GM18517 (cell line): ENCODE measurements around the gene PRKN.

Source experiments
- ATAC-seq: cut with Tn5 transposase; IDR thresholded peaks from one replicate; pipeline ENCODE4 v1.9.1; 2021; ENCODE audit warnings: mild to moderate bottlenecking, moderate library complexity; ENCODE audit not compliant: unreplicated experiment

The PRKN gene

DNA sequence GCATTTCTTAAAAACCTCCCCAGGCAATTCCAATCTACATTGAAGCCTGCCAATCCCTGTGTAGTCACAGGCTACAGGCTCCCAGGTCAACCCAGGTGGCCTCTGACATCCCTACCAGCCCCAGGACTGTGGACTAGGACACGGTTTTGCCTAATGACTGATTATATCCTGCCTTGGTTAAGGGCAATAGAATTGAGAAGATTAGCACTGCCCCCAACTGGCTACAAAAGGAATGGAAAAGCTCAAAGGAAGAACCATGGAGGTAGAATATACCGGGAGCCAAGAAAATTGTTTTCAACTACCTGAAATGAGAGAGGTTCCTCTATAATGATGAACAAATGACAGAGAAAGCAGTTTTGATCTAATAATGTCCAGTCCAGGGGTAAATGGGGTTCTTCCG, 1032.6 kb downstream of the PRKN start:
- ATAC-seq: no peak

DNA sequence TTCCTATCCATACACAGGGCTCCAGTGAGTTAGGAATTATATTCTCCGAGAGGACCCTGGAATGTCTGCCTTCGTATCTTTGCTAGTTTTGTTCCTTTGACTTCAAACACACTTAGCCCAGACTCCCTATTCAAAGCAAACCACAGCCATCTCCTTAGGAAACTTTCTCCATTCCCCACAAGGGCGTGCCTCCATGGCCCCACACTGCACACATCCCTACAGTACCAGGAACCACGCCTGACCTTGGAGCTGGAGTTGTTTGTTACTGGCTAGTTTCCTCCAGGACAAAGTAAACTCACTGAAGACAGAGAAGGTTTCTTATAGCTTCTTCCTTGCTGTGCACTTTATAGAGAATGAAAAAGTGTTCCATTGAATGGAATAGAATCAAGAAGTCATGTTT, 1040.9 kb downstream of the PRKN start:
- ATAC-seq: no peak

DNA sequence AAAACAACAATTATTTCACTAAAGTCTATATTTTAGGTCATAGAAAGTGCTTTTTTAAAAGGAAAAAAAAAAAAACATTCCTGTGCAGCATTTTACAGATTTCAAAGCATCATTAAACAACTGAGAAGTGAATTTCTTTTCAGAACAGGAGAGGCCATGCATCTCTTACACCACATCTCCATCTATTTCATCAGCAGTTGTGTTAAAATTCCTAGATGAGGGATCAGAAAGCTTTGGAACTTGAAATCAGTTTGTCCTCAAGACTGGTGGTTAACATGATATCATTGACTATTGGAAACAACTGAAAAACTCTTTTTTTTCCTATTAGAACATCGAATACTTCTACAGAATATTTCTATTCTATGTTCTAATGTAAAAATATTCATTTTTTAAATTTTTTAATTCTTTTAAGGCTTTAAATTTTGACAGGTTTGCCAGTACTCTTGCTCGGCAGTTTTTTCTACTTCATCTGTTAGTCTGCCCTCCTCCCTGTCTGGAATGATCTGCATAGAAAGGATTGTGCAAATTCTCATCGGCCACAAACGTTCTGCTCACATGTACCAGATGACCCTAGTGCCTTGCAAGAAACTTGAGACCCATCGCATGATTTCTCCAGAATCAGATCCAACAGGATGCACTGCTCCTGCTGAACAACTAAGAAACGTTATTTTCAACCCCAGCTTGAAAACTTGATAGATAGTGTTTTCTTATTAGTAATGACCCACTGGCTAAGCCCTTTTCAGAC, 1042.7 kb downstream of the PRKN start:
- ATAC-seq: no peak

DNA sequence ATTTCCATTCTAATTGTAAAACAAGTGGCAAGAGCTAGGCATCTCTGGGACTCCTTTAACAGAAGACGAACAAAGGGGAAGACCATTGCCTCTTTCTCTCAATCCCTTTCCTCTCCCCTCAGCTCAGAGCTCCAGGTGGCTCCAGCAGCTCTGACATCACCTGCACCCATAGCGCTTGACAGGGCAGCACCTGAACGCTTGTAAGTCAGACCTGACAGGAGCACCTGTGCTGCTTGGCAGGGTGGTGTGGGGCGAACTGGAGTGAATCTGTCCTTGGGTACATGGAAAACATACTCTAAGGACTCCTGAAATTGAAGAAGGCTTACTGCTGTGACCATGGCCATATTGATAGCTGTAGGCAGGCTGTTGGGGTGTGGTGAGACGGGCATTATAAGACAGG, 1044.2 kb downstream of the PRKN start:
- ATAC-seq: no peak

DNA sequence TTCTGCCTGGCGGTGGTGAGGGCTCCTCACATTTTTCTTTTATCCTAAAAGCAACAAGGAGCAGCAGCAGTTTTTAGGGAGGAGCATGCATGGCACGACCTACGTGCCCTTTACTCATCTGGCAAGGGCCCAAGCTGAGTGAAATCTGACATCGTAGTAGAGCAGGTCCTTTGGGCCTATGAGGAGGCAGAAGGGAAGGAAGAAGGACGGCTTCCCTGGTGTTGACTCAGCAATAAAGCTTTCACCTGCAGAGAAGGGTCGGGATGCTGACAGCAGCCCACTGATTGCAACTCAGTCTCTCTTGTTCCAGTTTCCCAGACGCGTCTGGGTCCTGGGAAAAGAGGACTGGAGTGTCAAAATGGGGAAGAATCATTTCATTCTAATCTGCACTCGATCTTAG, 1044.6 kb downstream of the PRKN start:
- no peak for ATAC-seq

DNA sequence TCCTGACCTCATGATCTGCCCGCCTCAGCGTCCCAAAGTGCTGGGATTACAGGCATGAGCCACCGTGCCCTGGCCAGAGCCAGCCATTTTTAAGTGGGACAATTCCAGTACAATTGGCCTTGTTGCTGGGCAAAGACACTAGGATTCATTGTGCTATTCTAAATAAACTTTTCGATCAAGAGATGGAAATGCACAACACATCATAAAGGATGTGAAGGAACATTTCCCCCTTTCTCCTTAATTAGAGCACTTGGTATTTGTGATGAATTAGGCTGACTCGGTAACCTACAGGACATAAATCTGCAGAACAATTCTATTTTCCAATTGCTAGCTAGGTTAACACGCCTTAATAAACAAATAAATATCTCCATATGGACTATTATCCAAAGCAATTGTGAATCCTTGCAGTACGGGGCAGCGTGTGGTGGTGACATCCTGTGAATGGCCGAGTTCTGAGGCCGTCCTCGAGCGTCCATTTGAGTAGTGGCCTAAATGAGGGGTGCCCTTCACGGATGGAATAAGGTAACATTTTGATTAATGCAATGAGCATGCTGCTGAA, 1047.5 kb downstream of the PRKN start:
- no peak for ATAC-seq

DNA sequence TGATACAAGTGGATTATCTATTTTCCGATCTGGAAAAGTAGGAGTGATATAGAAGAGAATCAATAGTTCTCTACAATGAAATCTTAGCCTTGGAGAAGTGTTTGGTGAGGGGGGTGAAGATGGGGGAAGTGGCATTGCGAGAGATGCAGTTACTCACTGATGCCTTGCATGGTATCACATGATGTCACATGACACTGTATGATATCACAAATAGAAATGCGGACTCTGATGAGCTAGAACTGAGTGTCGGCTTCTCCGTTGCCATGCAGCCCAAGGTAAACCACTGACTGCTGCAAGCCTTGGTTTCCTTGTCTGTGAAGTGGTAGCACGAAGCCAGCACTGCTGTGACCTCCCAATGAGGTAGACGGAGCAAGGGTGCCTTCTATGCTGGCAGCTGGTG, 1050.4 kb downstream of the PRKN start:
- no peak for ATAC-seq

DNA sequence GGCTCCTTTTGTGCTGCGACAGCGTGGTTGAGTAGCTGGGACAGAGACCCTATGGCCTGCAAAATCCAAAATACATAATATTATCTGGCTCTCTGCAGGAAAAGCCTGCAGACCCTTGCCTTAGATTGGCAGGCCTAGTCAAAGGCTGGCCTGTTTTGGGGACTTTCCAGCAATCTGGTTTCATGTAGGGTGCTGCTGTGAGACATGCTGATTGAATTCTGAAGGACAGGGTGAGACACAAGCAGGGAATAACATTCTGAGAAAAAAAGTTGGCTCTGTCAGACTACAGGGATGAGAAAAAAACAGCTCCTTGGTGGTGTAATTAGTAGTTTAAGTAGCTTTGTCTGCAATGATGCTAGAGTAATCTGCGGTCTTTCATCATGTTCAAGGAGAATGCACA, 1051.0 kb downstream of the PRKN start:
- no peak for ATAC-seq

DNA sequence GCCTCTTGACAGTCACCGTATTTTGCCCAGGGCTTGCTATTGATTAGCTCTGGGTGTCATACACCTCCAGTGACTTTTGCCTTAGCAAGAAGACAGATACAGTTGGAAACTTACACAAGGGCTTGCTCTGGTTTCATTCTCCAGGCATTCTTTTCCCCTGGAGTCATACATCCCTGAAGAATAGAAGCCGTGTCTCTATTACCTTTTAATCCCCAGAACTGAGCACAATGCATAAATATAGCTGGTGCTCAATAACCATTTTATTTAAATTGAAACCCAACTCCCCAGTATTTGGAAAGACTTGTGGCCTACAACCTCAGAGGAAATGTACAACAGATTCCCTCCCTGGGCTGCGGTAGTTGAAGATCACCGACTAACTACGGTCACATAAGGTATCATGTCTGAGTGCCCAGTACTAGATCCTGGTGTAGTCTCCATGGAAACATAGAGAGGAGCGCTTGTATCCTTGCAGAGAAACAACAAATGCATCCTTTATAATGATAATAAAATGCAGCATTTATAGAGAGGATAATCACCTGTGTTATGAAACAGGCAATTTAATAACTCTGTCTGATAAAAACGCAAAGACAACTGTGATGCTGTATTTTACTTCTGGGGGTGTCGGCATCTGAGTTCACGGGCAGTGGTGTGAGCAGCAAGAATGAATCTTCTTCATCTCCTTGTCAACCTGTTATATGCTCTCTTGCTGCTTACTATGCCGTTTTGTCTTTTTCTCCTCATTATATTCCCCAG, 1052.5 kb downstream of the PRKN start:
- no peak for ATAC-seq

DNA sequence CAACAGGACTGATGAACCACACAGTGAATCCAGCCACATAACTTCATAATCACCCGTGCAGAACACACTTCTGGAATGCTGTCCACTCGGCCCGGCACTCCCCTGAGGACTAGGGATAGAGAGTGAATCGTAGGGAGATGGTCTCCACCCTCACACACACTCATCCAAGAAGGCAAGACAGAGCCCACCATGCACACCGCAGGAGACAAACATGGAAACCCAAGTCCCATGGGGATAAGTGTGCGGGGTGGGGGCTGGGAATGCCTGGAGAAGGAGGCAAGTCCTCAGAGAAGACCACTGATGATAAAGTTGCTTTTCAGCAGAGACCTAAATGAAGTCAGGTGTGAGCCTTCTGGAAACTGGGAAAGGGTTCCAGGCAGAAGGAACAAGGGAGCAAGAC, 1054.5 kb downstream of the PRKN start:
- ATAC-seq: no peak

DNA sequence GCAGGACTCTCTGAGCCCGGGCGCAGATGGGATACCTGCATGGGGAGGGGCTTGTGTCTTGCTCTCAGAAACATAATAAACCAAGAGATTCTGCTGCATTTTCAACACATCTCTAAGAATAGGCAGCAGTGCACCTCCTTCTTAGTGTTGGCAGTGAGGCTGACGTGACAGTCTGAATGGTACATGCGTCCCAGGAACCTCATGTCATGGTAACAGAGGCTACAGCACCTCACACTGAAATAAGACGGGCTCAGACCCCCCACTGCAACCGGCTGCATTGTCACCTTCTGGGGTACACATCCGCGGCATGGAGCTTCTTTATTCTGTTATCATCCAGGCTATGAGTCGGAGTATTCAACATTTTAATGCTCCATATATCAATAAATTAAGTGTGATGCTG, 1056.4 kb downstream of the PRKN start:
- ATAC-seq: no peak

DNA sequence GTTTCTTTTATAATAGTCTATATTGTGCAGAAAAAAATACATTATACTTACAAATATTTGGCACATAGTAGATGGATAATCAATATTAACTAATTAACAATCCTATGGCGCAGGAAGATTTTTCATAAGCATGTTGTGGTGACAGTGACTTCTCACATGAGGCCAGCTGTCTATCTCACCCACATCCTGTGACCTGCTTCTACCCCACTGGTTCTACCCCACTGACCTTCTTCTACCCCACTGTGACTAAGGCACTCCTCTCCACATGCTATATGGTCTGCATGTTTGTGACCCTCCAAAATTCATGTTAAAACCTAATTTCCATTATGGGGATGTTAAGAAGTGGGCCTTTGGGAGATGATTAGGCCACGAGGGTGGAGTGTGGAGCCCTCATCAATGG, 1058.9 kb downstream of the PRKN start:
- ATAC-seq: no peak

DNA sequence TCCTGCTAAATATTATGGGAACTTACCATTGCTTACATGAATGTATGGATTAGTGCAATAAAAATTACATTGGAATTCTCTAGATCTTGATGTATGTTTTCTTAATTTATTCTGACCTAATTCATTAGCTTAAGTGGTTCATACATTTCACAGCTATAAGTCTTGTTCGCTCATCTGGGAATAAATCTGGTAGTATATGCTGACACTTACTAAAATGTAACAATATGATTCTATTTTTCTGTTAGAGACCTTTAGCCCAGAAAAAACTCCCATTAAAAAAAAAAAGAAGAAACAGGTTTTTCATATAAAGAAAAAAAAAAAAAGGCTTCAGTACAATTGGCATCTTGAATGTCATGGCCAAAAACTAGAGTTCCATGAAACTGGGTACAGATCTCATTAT, 1059.6 kb downstream of the PRKN start:
- ATAC-seq: no peak

DNA sequence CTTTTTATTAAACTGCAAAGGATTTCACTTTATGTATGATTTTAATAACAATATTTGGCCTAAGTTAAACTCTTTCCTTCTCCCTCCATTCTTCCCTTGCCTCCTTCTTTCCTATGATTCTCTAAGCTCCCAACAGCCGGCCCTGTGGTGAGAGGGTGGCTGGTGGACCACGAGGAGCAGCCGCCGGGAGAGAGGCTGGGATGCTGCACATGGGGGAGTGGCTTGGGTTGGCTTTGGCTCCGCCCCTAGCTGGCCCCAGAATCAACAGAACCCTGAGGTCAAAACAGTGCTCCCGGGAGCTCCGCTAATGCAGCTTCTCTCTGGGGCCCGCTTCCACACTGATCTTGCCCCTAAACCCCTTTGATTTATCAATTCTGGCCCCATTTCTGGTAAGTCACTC, 1063.9 kb downstream of the PRKN start:
- ATAC-seq: no peak

DNA sequence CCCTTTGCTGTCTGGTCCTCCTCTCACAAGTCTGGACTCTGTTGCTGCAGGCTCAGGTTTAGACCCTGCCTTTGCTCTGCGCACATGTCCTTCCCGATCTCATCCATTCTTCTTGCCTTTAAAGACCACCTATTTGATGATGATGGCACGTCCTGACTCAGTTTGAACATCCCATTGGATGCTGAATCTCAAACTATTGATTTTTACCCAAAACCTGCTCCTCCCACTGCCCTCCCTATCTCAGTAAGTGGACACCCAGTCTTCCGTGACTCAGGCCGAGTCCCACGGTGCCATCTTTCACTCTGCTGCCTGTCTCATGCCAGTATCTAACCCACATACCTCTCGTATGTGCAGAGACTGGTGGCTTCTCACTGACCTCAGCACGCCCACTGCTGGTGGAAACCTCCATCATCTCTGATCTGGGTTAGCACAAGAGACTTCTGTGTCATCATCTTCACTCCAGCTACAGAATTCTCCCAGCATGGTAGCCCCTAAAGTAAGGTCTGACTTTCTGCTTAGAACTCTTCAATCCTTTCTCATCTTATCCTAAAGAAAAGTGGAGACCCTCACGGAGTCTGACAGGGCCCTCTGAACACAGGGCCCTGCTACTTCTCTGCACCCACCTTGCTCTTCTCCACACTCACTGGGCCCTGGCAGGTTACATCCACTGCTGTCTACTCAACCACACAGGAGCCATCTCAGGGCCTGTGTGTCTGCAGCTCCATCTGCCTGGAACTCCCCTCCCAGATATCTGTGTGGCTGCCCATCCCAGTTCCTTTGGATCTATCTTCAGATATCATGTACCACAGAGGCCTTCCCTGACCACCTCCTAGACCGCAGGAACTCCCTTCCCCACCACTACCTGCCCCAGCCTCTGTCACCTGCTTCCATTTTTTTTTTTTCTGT, 1066.6 kb downstream of the PRKN start:
- no peak for ATAC-seq

DNA sequence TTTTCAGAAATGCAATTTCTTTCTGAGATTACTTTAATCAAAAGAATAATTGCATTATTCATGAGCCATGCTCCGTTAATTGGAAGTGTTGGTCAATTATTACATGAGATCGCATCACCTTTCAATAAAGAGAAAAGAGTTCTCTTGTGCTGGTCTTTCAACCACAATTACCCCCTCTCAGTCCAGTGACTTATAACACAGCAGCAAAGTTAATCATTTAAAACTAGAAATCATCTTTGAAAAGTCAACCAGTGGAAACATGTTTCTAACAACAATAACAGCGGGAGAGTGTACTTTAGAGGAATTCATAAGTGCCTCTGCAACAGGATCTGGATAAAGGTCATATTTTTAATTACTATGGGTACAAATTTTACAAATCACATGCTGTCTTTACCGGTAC, 1069.4 kb downstream of the PRKN start:
- ATAC-seq: no peak

DNA sequence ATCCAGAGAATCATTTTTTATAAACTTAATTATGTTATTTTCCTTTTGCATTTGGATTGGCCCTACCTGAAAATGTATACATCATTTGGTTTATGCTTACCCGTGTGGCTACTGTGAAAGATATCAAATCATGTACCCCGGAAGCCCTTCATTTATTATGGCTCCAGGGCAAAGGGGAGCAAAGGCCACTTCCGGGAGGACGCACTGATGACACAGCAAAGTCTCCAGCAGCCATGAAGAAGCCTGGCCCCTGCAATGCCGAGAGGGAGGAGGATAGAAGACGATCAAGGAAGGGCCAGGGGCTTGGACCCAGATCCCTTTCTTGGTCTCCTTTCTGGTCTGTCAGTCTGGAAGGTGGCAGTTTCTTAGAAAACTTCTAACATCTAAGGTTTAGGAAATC, 1073.4 kb downstream of the PRKN start:
- ATAC-seq: no peak

DNA sequence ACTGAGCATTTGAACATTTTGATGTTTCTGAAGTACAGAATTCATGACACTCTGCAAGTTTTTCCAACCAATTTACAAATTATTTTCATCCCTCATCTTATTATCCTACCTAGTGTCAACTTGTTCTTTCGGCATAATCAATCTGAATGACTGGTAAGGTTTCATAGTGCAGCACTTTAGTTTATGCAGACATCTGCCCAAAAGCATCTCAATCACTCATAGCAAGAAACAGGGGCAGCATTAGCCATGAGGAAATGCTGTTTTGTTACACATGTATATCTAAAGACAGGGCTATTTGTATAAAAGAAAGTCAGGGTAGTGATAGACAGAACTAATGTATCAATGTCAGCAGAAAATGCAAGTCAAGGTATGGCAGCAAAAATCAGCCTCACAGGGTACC, 1075.6 kb downstream of the PRKN start:
- ATAC-seq: no peak

DNA sequence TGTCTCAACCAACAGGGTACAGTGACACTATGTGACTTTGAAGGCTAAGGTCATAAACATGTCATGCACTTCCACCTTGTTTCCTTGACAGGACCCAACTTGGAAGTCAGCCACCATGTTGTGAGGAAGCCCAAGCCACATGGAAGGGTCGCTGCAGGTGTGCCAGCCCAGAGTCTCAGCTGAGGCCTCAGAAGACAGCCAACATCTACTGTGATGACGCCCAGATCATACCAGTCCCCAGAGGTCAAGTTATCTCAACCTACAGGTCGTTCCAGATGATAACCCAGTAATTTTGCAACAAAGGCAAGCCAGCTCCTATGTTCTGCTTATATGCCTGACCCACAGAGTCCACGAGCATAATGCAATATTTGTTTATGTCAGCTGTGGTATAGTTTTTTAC, 1077.7 kb downstream of the PRKN start:
- no peak for ATAC-seq

DNA sequence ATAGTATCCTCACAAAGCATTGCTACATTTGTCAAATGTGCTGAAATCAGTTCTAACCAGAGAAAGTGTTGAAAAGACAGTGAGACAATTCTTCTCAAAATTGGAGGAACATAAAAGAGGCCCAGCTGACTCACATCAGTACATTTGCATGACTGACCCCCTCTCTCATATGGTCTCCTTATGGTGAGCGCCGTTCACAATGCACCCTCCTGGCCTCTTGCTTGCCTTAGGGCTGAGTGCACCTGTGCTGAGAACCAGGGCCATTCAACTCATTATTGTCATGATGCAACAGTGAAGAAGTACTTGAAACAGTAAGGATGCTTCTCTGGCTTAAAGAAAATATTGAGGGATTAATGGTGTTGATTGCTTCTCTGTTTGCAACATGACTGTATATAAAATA, 1078.5 kb downstream of the PRKN start:
- ATAC-seq: no peak

DNA sequence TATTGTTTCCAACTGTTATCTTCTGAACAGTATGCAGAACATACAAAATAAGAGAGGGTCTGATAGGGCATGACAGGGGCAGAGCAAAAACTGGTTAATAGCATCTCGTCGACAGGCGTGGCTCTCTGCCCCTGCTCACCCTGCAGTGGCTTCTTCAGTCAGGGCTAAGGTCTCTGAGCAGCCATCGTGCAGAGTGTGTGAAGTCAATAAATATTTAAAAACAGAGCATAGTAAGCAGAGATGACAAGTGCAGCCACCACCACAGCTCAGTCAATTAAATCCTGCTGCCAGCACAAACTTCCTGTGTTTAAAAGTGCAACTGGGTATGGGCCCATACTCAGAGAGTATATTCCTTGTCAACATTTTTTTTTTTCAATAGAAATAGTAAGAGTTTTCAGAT, 1080.3 kb downstream of the PRKN start:
- no peak for ATAC-seq
